Endothelial cell (in vitro differentiated cells): ENCODE measurements around the gene FAM90A1. TPM values are rescaled to one million over a fixed set of nuclear protein-coding genes. Genes with fewer than 3 reads are reported as not detected.
"Not testable (repeated sequence)": the region's sequence is repeated elsewhere in the genome, so short reads cannot be mapped to it uniquely, and the experiment has no call there.

Experiments
- DNase-seq: peaks from one replicate; pipeline ENCODE4 v3.0.0; 2021; ENCODE audit warnings: low spot score
- H3K27ac Mint-ChIP-seq: one replicate; pipeline ENCODE4 v1.8.0; 2021; ENCODE audit warnings: mixed read lengths, inconsistent platforms; ENCODE audit not compliant: unreplicated experiment
- H3K27me3 Mint-ChIP-seq: one replicate; pipeline ENCODE4 v1.8.0; 2021; ENCODE audit warnings: mild to moderate bottlenecking, moderate library complexity, mixed read lengths, inconsistent platforms; ENCODE audit not compliant: unreplicated experiment
- H3K36me3 Mint-ChIP-seq: one replicate; pipeline ENCODE4 v1.8.0; 2021; ENCODE audit warnings: mild to moderate bottlenecking, low read depth, mixed read lengths, inconsistent platforms; ENCODE audit not compliant: unreplicated experiment
- H3K4me1 Mint-ChIP-seq: one replicate; pipeline ENCODE4 v1.8.0; 2021; ENCODE audit warnings: mild to moderate bottlenecking, mixed read lengths, inconsistent platforms; ENCODE audit not compliant: unreplicated experiment
- H3K4me3 Mint-ChIP-seq: one replicate; pipeline ENCODE4 v1.8.0; 2021; ENCODE audit warnings: mild to moderate bottlenecking, mixed read lengths, inconsistent platforms; ENCODE audit not compliant: unreplicated experiment
- H3K9me3 Mint-ChIP-seq: one replicate; pipeline ENCODE4 v1.8.0; 2021; ENCODE audit warnings: mixed read lengths, inconsistent platforms; ENCODE audit not compliant: unreplicated experiment
- total RNA-seq: library from RNA; stranded (reverse); fragmentation: NEBNext Ultra II Directional; extraction: Animal tissue kit (Norgen Biotek cat#: 25700); gene quantifications from one replicate; pipeline ENCODE4 v1.2.1, GENCODE V29; 2021; ENCODE audit not compliant: unreplicated experiment

The FAM90A1 gene
- total RNA-seq, 1 donor from 2014 or later: not detected

DNA sequence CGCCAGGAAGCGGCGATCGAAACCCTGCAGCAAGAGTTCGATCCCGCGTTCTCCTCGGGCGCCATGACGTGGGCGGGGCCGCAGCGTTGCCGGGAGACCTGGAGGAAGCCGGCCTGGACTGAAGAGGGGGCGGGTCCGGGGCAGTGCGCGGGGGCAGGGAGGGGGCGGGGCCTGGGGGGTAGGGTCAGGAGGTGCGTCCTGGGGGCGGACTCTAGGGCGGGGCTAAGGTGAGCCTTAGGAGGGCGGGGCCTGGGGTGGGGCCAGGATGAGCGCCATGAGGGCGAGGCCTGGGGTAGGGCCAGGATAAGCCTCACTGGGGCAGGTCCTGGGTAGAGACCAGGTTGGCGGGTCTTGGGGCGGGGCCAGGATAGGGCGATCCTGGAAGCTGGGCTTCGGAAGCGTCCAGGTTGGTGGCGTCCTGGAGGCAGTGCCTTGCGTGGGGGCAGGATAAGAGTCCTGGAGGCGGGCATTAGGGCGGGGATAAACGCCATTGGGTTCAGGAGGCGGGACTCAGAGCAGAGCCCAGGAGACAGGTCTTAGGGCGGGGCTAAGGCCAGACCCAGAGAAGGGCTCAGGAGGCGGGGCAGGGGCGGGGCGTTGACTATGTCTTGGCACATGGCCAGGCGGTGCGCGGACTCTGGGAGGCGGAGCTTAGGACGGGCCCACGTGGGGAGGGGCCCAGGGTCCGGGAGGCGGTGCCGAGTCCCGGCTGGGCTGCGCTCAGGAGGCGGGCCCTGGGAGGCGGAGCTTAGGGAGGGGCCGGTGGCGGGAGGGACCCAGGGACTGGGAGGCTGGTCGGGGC lies 15.7 kb upstream of the FAM90A1 start:
- H3K36me3 Mint-ChIP-seq, H3K4me1 Mint-ChIP-seq, H3K27ac Mint-ChIP-seq, H3K9me3 Mint-ChIP-seq, H3K27me3 Mint-ChIP-seq: not testable (repeated sequence)
- DNase-seq: peak; percentile 100
- peak overlapping the region; percentile 89 for H3K4me3 Mint-ChIP-seq

DNA sequence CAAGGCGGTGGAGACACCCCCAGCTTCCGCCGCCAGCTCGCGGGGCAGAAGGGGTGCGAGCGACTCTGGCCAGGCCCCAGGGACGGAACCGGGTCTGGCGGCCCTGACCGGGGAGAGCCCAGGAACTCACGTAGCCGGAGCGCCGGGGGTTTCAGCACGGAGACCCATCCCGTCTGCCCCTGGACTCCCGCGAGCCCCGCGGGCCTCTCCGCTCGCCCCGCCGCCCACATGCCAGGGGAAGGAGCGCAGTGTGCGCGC lies 15.1 kb upstream of the FAM90A1 start:
- H3K4me3 Mint-ChIP-seq: peak overlapping the region; percentile 89
- not testable (repeated sequence) for H3K27ac Mint-ChIP-seq, H3K36me3 Mint-ChIP-seq, H3K9me3 Mint-ChIP-seq, H3K27me3 Mint-ChIP-seq, H3K4me1 Mint-ChIP-seq, DNase-seq

DNA sequence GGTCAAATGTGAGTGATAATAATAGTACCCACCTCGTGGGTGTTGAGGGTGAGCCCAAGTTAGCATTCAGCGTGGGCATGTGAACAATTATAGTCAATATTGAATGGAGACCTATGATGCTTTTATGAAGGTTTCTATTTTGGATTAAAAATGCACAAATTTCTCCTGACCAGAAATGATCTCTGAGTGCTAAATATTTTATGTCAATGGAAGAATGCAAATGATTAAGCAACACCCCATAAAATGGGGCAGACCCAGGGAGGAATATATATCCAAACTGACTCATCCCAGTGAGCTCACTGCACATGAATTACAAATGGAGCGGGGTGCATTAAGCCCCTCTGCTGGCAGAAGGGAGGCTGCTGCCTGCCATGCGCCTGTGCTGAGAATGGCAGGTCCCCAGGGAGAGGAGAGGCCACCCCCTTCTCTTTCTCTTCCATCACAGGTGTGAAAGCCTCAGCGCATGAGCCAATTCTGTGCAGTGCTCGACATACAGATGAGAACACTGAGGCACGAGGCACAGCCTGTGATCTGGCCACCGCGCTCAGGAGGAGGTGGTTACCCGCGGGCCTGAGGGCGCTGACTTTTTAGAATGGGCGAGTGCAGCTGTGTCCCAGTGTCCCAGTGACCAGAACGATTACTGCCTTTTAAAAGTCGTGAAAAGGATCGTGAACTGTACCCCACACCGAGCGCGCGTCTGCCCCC lies 14.7 kb upstream of the FAM90A1 start:
- not testable (repeated sequence) for H3K4me1 Mint-ChIP-seq, H3K9me3 Mint-ChIP-seq, H3K27ac Mint-ChIP-seq, H3K36me3 Mint-ChIP-seq, H3K27me3 Mint-ChIP-seq, DNase-seq
- peak overlapping the region; percentile 89 for H3K4me3 Mint-ChIP-seq

DNA sequence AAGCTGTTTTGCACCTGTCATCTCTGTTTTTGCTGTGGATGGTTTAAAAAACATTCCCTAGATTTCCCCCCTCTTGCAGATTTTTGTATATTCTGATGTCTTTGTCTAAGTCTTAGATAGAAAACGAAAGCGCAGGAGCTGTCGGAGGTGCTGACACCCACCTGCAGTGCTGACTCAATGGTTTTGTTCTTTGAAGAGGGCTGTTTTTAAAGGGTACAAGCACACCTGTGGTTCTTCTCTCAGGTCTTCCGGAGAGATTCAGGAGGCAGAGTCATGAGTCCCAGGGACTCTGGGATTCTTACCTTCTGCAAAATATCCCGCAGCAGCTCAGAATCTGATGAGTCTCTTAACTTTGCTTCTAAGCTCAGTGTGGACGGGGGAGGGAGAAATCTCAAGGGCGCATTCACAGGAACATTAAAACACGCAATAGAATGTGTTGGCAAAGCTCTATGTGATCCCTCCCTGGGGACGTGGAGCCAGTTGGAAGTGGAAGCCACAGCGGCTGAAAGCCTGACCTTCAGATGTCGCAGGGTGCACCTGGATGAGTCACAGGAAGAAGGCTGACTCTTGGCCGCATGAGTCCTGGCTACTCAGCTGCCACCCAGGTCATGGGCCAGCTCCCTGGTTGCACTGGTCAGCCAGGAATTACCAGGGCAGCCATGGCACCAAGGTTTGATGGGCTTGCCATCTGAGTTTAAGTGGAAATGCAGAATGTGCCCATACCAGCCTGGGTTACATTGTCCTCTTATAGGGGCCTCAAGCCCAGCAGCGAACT lies 13.1 kb upstream of the FAM90A1 start:
- not testable (repeated sequence) for H3K36me3 Mint-ChIP-seq, H3K9me3 Mint-ChIP-seq, H3K4me1 Mint-ChIP-seq, DNase-seq, H3K4me3 Mint-ChIP-seq, H3K27me3 Mint-ChIP-seq, H3K27ac Mint-ChIP-seq

DNA sequence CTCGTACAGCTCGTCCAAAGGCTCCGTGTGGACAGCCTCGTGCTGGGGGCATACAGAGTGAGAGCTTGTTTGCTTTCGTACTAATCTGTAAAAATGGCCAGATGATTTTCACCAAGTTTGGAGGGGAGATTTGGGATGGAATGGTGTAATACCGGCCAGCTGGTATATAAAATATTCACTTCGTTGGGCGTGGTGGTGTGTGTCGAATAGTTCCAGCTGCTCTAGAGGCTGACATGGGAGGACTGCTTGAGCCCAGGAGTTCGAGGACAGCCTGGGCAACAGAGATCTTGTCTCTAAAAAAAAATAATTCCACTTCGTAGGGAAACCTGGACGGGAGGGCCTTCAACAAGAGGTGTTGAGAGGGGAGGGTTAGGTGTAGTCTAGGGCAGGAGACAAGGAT lies 9.6 kb upstream of the FAM90A1 start:
- not testable (repeated sequence) for H3K27ac Mint-ChIP-seq, H3K27me3 Mint-ChIP-seq, H3K9me3 Mint-ChIP-seq, H3K4me1 Mint-ChIP-seq, H3K4me3 Mint-ChIP-seq, H3K36me3 Mint-ChIP-seq, DNase-seq

DNA sequence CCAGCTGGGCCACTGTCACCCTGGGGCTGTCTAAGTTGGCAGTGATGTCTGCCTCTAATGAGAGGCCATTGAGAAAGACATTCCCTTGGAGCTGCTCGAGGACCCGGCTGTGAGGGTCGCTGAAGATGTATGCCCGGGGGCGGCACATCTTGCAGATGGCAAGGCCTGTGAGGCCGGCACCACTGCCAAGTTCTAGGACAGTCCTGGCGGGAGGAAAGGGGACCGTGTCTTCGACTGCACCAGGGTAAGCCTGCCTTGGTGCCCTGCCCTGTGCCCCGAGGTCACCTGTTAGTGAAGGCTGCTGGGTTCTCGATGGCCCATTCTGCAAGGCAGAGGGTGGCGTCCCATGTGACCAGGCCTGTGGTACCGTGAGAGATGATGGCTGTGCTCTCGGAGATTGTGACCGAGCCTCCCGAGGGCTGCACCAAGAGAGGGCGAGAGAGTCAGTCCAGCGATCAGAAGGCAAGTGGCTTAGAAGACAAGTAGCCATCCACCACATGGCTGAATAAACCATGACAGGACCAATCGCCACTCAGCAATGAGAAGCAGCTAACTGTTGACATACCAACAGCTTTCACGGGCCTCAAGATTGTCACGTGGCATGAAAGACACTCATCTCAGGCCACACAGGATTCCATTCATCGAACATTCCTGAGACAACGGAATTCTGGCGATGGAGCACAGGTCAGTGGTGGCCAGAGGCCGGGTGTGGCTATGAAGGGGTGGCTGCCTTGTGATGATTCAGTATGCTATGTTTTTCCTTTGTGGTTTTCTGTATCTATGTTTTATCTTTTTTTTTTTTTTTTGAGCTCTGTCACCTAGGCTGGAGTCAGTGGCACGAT lies 8.1 kb upstream of the FAM90A1 start:
- not testable (repeated sequence) for H3K27ac Mint-ChIP-seq, H3K27me3 Mint-ChIP-seq, DNase-seq, H3K4me1 Mint-ChIP-seq, H3K9me3 Mint-ChIP-seq, H3K36me3 Mint-ChIP-seq, H3K4me3 Mint-ChIP-seq

DNA sequence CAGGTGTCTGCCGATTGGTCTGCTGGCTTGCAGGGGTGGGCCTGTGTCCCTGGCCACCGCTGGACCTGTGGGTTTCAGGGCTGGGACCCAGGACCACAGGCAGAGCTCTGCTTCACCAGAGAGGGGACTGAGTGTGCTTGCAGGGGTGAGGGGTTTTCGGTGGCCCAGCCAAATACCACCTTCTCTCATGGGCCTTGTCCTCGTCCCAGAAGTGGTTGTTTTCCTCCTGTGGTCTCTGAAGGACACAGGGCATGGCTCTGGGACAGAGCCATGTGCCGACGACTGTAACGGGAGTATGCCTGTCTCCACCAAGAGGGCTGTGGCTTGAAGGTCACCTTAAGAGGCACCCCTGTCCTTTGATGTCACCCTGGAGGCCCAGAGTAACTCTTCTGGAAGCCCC lies 7.3 kb upstream of the FAM90A1 start:
- H3K4me1 Mint-ChIP-seq, H3K4me3 Mint-ChIP-seq, H3K36me3 Mint-ChIP-seq, H3K9me3 Mint-ChIP-seq, DNase-seq, H3K27me3 Mint-ChIP-seq, H3K27ac Mint-ChIP-seq: not testable (repeated sequence)

DNA sequence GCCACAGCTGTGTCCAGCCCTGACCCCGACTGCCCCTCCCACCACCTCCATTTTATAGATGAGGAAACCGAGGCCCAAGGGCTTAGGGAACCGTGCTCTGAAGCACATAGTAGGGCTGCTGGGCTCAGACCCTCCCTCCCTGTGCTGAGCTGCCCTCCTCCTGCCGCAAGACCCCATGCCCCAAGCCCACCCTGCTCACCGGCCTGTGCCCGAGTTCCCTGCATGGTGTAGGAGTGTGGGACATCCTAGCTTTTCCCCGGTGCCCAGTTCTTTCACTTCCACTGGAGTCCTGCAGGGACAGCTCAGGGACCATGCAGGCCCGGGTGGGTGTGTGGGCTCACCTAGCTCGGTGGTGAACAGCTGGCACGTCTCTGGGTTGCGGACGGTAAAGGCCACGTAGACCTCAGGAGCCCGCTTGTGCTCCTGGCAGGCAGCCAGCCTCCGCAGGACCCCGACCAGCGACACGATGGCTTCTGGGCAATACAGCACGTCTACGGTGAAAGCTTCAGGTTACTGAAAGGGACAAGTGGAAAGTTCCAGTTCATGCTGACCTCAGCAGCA lies 6.6 kb upstream of the FAM90A1 start:
- DNase-seq, H3K4me1 Mint-ChIP-seq: not testable (repeated sequence)

DNA sequence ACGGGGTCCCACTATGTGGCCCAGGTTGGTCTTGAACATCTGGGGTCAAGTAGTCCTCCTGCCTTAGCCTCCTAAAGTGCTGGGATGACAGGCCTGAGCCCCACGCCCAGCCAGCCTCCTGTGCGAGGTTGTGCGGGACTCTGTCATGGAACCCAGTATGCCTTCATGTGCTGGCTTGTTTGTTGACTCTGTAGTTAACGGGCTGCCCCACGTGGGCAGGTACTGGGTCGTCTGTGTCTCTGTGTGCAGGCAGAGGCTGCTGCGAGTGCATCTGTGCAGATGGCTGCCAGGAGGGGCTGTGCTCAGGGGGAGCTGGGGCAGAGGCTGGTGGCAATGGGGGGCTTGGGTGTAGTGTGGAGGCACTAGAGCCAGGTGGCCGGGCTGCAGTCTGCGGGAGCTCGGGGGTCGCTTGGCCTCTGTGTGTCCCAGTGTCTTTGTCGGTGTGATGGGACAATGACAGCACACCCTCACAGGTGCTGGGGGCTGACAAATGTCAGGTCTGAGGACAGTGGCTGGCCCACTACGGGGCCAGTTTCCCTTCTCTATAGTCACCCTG lies 6.0 kb upstream of the FAM90A1 start:
- H3K27me3 Mint-ChIP-seq, H3K27ac Mint-ChIP-seq, H3K4me1 Mint-ChIP-seq, H3K4me3 Mint-ChIP-seq, H3K36me3 Mint-ChIP-seq, H3K9me3 Mint-ChIP-seq, DNase-seq: not testable (repeated sequence)

More for the DNA sequence above, 6.6 kb upstream of the FAM90A1 start:
- H3K27me3 Mint-ChIP-seq, H3K36me3 Mint-ChIP-seq, H3K9me3 Mint-ChIP-seq, H3K27ac Mint-ChIP-seq, H3K4me3 Mint-ChIP-seq: not testable (repeated sequence)
